Measurements from ENCODE around the gene VAV1.
A peak's percentile ranks its signal among the peaks of the same experiment; 100 is the strongest.

VAV1 gene

DNA sequence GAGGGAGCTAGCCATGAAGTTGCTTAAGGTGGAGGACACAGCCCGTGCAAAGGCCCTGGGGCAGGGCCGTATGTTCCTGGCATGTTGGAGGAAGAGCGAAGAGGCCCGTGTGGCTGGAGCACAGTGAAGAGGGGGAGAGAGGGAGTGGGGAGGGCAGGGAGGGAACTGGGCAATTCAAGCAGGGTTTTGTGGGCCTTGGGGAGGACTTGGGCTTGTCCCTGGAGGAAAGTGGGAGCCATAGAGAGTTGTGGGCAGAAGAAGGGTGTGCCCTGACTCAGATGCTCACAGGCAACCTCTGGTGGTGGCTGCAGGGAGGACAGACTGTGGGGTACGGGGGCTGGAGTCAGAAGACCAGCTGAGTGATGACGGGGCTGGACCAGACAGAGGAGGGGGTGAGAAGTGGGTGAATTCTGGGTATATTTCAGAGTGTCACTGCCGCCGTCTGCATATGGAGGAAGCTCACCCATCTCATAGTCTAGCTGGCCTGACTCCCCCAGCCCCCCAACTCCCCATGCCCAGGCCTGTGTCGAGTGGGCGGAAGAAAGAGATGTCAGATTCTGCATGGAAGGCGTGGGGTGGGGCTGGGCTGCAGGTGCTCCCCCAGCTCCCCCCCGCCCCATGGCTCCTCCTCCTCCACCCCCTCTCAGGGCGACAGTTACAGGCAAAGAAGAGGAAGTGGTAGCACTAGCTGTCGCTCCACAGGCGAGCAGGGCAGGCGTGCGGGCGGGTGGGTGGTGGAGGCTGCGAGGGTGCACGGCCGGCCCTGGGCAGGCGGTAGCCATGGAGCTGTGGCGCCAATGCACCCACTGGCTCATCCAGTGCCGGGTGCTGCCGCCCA, at the start of gene VAV1:
Gene VAV1, plus strand, starts transcription at position 681 of the 838 bp plus-strand sequence. Its CDS starts 100 bp downstream, at position 781.
- no peak for DNase-seq

GRCh38 chr19:6723108-6723618, 49.3 kb upstream of the VAV1 start:
- DNase-seq: no peak

GRCh38 chr19:6723738-6724137, 48.8 kb upstream of the VAV1 start:
- no peak for DNase-seq

- no peak for DNase-seq
Observed at GRCh38 chr19:6724631-6725492, 47.6 kb upstream of the VAV1 start.

GRCh38 chr19:6725513-6726231, 46.8 kb upstream of the VAV1 start:
- no peak for DNase-seq

DNA sequence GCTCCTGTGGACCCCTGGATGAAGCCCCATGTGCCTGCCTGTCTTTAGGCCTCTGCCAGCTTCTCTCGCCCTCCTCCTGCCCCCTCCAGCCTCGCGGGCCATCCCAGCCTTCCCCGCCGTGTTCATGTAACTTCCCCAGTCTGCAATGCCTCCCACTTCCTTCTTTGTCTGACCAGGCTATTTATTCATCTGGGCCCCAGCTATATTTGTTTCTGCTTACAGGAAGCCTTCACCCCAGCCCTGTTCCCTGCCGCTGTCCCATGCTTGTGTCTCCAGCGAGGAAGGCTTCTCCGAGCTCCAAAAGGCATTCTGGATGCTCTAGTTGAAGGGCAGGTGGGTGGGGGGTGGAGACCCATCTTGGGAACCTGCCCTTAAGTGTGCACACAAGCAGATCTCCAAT, 44.2 kb upstream of the VAV1 start:
- DNase-seq: no peak

DNA sequence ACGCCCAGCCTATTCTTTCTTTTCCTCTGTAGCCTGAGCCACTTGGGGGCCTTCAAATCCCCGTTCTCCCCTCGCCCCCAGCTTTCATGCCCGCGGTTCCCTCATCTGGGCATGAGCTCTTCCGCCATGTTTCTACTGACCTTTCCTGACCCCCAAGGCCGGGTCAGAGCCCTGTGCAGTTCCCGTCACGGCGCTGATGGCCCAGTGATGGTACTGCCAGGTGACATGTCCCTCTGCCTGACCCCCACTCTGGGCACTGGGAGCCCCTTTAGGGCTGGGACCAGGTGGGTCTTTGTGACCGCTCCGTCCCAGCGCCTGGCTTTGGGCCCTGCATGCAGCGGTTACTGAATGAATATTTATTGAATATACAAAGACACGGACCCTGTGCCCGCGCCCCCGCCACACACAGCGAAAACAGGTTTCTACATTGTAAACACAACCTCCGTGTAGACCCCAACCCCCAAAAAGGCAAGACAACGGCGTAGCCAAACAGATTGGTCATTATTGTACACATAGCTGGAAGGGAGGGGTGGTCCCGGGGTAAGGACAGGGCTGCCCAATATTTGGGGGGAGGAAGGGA, 42.8 kb upstream of the VAV1 start:
- DNase-seq: no peak

DNA sequence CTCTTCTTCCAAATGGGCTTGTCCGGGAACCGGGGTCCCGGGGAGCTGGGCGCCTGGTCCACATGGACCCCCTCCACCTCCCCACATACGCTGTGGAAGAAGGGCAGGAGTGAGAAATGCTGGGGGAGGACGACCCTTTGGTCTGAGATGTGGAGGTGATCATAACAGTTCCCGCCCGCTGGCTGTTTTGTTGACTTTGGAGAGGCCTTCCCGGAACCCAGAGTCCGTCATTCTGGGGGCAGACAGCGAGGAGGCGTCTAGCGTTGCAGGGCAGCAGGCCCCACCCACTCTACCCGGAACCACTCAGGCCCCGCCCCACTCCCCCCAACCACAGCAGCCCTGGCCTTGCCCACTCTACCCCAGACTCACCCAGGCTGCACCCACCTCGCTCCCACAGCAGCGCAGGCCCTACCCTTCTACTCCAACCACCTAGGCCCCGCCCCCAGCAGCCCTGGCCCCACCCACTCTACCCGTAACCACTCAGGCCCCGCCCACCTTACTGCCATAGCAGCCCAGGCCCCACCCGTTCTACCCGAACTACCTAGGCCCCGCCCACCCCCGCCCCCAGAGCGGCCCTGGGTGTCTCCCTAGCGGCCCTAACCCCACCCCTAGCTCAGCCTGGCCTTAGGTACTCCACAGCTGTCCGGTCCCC, 42.2 kb upstream of the VAV1 start:
- DNase-seq: no peak

- DNase-seq: no peak
Observed at GRCh38 chr19:6730941-6731670, 41.4 kb upstream of the VAV1 start.

- no peak for DNase-seq
Observed at GRCh38 chr19:6731822-6732221, 40.7 kb upstream of the VAV1 start.

- no peak for DNase-seq
Observed at GRCh38 chr19:6732803-6733337, 39.6 kb upstream of the VAV1 start.

- no peak for DNase-seq
Observed at GRCh38 chr19:6733338-6734095, 39.0 kb upstream of the VAV1 start.

DNA sequence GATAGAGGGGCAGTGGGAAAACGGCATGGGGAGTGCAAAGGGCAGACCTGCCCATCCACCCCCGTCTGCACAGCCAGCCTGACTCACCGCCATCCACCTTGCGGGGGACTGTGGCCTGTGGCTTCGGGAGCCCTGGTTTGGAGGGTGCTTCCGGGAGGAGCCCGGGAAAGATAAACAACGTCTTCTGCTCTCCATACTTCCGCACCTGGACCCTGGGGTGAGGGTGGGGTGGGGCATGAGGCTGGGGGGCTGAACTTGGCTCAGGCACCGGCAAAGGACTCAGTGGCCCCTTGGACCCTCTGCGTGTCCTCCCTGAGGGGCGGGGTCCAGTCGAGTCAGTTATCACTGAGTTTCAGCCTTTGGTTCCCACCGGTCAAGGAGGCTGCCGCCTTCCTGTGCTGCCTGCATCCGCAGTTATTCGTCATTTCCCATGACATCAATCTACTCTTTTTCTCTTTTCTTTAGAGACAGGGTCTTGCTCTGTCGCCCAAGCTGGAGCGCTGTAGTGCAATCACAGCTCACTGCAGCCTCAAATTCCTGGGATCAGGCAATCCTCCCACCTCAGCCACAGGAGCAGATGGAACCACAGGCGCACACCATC, 38.3 kb upstream of the VAV1 start:
- no peak for DNase-seq

DNA sequence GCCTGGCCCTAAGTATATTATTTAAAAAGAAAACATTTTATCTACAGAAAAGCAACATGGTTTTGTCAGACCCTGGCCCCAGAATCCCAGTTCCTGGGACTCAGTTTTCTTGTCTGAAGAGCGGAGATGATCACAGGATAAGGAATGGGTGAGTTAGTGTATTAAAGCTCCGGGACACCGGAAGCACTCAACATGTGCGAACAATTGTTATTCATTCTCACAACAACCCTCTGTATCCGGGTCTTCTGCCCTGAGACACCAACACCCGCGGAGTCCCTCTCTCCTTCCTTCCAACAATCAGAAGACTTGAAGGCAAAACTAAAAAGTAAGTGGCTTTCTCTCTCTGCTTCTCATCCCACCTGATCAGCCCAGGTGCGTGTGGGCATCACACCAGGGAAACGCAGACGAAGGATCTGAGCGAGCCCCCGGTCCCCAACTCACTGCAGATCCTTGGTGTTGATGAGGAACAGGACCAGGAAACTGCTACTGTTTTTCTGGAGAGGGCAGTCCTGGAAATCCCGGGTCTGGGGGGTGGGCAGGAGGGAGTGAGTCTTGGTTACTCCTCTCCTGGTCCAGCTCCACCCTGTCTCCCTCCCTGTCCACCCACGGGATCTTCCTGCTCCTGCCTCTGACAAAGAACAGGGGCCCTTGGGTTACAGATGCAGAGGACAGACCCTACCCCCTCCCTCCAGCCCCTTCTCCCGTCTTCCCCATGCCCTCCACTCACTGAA, 37.2 kb upstream of the VAV1 start:
- no peak for DNase-seq

GRCh38 chr19:6736169-6736916, 36.2 kb upstream of the VAV1 start:
- no peak for DNase-seq

DNA sequence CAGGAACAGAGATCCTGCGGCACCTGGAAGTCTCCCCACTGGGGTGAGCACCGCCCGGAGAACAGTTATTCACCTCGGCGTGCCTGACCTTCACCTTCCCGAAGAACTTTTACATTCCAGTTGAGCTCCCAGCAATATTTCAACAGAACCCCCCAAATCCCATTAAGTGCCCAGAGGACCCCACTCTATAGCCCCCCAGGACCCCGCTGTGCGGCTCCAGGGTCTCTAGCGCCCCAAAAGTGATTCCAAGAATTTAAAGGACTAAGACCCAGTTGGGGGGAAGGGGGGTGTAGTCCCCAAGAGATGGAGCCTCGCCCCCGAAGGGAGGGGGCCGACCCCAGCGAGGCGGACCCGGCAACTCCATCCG, 35.6 kb upstream of the VAV1 start:
- no peak for DNase-seq

DNA sequence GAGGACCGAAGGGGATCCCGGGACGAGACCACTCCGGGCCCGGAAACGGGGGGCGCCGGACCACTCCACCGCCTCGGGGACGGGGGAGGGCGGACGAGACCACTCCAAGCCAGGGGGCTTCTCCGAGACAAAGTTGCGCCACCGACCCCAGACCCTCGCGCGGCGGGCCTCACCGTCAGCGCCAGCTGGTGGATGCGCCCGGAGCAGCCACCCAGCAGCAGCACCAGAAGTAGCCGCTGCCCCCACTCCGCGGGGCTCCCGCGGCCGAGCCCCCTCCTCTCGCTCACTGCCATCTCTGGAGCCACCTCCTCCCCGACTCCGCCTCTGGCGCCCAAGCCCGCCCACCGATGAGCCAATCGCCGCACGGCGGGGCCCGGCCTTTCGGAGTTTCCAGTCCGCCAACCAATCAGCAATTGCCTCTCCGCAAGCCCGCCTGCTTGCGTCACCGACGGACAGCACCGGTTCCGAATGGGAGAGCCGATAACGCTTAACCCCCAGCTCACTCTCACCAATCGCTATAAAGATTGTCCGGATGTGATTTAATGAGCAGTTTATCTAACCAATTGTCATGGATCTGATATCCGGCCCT, 35.1 kb upstream of the VAV1 start, which contains the start of gene GPR108:
Gene GPR108, minus strand, starts transcription at position 297 of the 589 bp plus-strand sequence. Its CDS starts 4 bp downstream, at position 293.
- peak; percentile 100 for DNase-seq

Data from NCI-H446 treated with DMSO at 0.1 percent for 48 hours (cell line).